ENCODE measurements around the gene RAB1B.

The RAB1B gene

GRCh38 chr11:66283461-66284105, 15.1 kb downstream of the RAB1B start:
- Histone ChIP-seq H3K4me1 (ENCODE audit: insufficient read depth, low read length, severe bottlenecking) (peaks cover 26% of the 10 kb centered on the region), H3K27me3 (ENCODE audit: insufficient read depth, low read length) (no peaks in the 10 kb centered on the region), H3K4me3 (ENCODE audit: low read depth, low read length, poor library complexity, severe bottlenecking) (no peak overlapping the region), H3K79me2 (ENCODE audit: insufficient read depth, low read length) (no peaks in the 10 kb centered on the region), H3F3A (ENCODE audit: insufficient read depth, low read length) (0 out of 2 replicates have a peak, but pooled peaks cover 5% of the 10 kb centered on the region), H2AFZ (ENCODE audit: low read length) (no peak overlapping the region), H3K27ac (ENCODE audit: low read depth, low read length, poor library complexity, severe bottlenecking) (peak overlapping the region; percentile 7), H3K4me2 (ENCODE audit: low read length) (no peak overlapping the region), H3K36me3 (ENCODE audit: insufficient read depth, low read length) (no peaks in the 10 kb centered on the region), H3K9me2 (ENCODE audit: low read depth, low read length) (no peaks in the 10 kb centered on the region), H4K20me1 (ENCODE audit: insufficient read depth, low read length) (no peaks in the 10 kb centered on the region), H3K9me3 (ENCODE audit: low read length) (no peaks in the 10 kb centered on the region), H3K9ac (ENCODE audit: low read length) (no peak overlapping the region)
- no peak for TF ChIP-seq EZH2 (IDR thresholded peaks at IDR 0.05; ENCODE audit: borderline replicate concordance, low read length)
- TF ChIP-seq, protein P1, sequence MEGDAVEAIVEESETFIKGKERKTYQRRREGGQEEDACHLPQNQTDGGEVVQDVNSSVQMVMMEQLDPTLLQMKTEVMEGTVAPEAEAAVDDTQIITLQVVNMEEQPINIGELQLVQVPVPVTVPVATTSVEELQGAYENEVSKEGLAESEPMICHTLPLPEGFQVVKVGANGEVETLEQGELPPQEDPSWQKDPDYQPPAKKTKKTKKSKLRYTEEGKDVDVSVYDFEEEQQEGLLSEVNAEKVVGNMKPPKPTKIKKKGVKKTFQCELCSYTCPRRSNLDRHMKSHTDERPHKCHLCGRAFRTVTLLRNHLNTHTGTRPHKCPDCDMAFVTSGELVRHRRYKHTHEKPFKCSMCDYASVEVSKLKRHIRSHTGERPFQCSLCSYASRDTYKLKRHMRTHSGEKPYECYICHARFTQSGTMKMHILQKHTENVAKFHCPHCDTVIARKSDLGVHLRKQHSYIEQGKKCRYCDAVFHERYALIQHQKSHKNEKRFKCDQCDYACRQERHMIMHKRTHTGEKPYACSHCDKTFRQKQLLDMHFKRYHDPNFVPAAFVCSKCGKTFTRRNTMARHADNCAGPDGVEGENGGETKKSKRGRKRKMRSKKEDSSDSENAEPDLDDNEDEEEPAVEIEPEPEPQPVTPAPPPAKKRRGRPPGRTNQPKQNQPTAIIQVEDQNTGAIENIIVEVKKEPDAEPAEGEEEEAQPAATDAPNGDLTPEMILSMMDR (IDR thresholded peaks at IDR 0.05; ENCODE audit: low read length): no peak

DNA sequence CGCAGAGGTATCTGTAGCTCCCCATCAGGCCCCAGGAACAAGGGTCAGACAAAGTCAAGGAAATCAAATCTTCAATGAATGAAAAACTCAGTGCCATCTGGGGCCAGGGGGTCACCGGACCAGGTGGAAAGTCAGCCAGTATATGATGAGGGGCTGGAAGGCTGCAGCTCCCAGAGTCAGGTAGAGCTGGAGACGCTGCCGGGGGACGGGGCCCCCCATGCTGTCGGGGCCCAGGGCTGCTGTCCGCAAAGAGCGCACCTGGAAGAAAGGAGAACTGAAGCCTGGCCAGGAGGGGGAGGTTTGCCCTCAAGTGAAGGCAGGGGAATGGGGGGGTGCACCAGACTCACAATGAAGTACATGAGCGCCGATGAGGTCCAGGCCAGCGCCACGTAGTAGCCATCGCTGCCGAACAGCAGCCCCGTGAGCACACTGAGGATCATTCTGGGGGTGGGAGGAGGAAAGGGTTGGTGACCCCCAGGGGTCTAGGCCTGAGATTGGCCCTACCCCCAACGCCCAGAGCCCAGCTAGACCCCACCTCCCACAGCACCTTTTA, 16.2 kb downstream of the RAB1B start:
- no peaks in the 10 kb centered on the region for H3K79me2 ChIP-seq (ENCODE audit: insufficient read depth, low read length)
- H3K4me3 ChIP-seq (ENCODE audit: low read depth, low read length, poor library complexity, severe bottlenecking): no peak overlapping the region
- 0 out of 2 replicates have a peak, but pooled peaks cover 5% of the 10 kb centered on the region for H3F3A ChIP-seq (ENCODE audit: insufficient read depth, low read length)
- TF ChIP-seq, protein P1 (IDR thresholded peaks at IDR 0.05; ENCODE audit: low read length): no peak
- no peak for TF ChIP-seq EZH2 (IDR thresholded peaks at IDR 0.05; ENCODE audit: borderline replicate concordance, low read length)
- H4K20me1 ChIP-seq (ENCODE audit: insufficient read depth, low read length): no peaks in the 10 kb centered on the region
- no peak overlapping the region for H2AFZ ChIP-seq (ENCODE audit: low read length)
- H3K9me2 ChIP-seq (ENCODE audit: low read depth, low read length): no peaks in the 10 kb centered on the region
- no peak overlapping the region for H3K4me2 ChIP-seq (ENCODE audit: low read length)
- H3K9me3 ChIP-seq (ENCODE audit: low read length): no peaks in the 10 kb centered on the region
- no peaks in the 10 kb centered on the region for H3K27me3 ChIP-seq (ENCODE audit: insufficient read depth, low read length)
- H3K9ac ChIP-seq (ENCODE audit: low read length): no peak overlapping the region
- peaks cover 27% of the 10 kb centered on the region for H3K4me1 ChIP-seq (ENCODE audit: insufficient read depth, low read length, severe bottlenecking)
- H3K36me3 ChIP-seq (ENCODE audit: insufficient read depth, low read length): no peaks in the 10 kb centered on the region
- no peak overlapping the region for H3K27ac ChIP-seq (ENCODE audit: low read depth, low read length, poor library complexity, severe bottlenecking)

DNA sequence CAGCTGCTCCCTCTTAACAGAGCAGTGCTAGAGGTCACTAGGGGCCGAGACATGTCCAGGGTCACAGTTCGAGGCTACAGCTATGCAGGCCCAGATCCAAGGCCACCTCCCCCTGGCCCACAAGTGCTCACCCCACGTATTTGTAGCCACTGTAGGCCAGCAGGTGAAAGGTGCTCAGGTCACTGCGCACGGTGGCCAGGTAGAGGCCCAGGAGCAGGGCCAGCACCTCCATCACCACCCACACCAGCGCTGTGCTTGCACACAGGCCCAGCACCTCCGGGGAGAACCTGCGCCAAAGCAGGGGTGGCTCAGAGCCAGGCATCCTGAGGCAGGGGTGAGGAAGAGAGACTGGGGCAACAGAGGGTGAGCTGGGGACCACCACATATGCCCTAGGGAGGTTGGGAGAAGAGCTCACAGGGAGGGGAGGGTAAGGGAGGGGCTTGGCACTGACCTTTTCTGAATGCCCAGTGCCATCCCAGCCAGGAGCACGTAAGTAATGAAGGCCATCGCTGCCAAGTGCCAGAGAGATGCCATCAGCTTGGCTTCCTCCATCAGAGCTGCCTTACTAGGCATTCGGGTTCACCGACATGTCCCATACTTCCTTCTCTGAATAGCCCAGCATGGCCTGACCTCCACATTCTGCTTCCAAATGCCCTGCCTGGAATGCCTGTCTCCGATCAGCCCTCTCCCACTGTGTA, 17.0 kb downstream of the RAB1B start:
- Histone ChIP-seq H3K9ac (ENCODE audit: low read length) (no peak overlapping the region), H3K4me1 (ENCODE audit: insufficient read depth, low read length, severe bottlenecking) (peaks cover 34% of the 10 kb centered on the region), H3K27me3 (ENCODE audit: insufficient read depth, low read length) (no peaks in the 10 kb centered on the region), H3K9me2 (ENCODE audit: low read depth, low read length) (no peaks in the 10 kb centered on the region), H3F3A (ENCODE audit: insufficient read depth, low read length) (0 out of 2 replicates have a peak, but pooled peaks cover 5% of the 10 kb centered on the region), H3K4me3 (ENCODE audit: low read depth, low read length, poor library complexity, severe bottlenecking) (no peak overlapping the region), H3K36me3 (ENCODE audit: insufficient read depth, low read length) (no peaks in the 10 kb centered on the region), H4K20me1 (ENCODE audit: insufficient read depth, low read length) (no peaks in the 10 kb centered on the region), H3K79me2 (ENCODE audit: insufficient read depth, low read length) (no peaks in the 10 kb centered on the region), H3K27ac (ENCODE audit: low read depth, low read length, poor library complexity, severe bottlenecking) (no peak overlapping the region), H3K9me3 (ENCODE audit: low read length) (no peaks in the 10 kb centered on the region), H2AFZ (ENCODE audit: low read length) (no peak overlapping the region), H3K4me2 (ENCODE audit: low read length) (no peak overlapping the region)
- no peak for TF ChIP-seq EZH2 (IDR thresholded peaks at IDR 0.05; ENCODE audit: borderline replicate concordance, low read length)
- TF ChIP-seq, protein P1 (IDR thresholded peaks at IDR 0.05; ENCODE audit: low read length): no peak
